Measurements from ENCODE around the gene ACAD9. TPM values are rescaled to one million over a fixed set of nuclear protein-coding genes. Genes with fewer than 3 reads are reported as not detected.

The ACAD9 gene
- total and polyA plus RNA-seq, 10 of the 15 experiments (the other 5 are each of a cell fraction or from before 2014, with no cell fraction given), result 12.7 to 63.1 (median 43.7) TPM

DNA sequence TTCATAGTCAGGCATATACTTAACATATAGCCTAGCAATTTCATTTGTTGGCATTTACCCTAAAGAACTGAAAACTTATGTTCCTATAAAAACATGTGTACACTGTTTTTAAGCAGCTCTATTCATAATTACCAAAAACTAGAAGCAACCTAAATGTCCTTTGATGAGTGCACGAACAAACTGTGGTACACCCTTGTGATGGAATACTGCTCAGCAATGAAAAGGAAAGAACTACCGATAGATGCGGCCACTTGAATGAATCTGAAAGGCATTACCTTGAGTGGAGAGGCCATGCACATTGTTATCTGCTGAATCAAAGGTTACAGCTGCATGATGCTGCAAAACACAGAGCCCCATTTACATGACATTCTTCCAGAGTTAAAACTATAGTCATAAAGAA is 69.7 kb downstream of the ACAD9 start:
- intact Hi-C loops (cut with micrococcal nuclease; ENCODE audit: unreplicated experiment), result no loop called here
- DNase-seq (ENCODE audit: low read depth, low spot score) (no peak), ATAC-seq (no peak), FAIRE-seq (no peak)
- H3K9ac ChIP-seq (ENCODE audit: control insufficient read depth, insufficient read depth, low read length), result no peak overlapping the region
- no peak overlapping the region for H3K27ac ChIP-seq (ENCODE audit: control insufficient read depth, insufficient read depth)
- H3K4me2 ChIP-seq (ENCODE audit: control insufficient read depth, insufficient read depth), result no peak overlapping the region
- no TSS peak for BruUV-seq (replicated peaks)
- TF ChIP-seq, protein P1, sequence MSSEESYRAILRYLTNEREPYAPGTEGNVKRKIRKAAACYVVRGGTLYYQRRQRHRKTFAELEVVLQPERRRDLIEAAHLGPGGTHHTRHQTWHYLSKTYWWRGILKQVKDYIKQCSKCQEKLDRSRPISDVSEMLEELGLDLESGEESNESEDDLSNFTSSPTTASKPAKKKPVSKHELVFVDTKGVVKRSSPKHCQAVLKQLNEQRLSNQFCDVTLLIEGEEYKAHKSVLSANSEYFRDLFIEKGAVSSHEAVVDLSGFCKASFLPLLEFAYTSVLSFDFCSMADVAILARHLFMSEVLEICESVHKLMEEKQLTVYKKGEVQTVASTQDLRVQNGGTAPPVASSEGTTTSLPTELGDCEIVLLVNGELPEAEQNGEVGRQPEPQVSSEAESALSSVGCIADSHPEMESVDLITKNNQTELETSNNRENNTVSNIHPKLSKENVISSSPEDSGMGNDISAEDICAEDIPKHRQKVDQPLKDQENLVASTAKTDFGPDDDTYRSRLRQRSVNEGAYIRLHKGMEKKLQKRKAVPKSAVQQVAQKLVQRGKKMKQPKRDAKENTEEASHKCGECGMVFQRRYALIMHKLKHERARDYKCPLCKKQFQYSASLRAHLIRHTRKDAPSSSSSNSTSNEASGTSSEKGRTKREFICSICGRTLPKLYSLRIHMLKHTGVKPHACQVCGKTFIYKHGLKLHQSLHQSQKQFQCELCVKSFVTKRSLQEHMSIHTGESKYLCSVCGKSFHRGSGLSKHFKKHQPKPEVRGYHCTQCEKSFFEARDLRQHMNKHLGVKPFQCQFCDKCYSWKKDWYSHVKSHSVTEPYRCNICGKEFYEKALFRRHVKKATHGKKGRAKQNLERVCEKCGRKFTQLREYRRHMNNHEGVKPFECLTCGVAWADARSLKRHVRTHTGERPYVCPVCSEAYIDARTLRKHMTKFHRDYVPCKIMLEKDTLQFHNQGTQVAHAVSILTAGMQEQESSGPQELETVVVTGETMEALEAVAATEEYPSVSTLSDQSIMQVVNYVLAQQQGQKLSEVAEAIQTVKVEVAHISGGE (CRISPR knock-in tag; IDR thresholded peaks at IDR 0.05), result no peak
- TF ChIP-seq NFIC (IDR thresholded peaks at IDR 0.05; ENCODE audit: low read depth, low read length), result no peak
- no peak for TF ChIP-seq RAD51 (IDR thresholded peaks at IDR 0.05)
- no peak for TF ChIP-seq LARP7 (IDR thresholded peaks at IDR 0.05)
- TF ChIP-seq SRF (IDR thresholded peaks at IDR 0.05; ENCODE audit: low read depth in 2 of 2, low read length in 2 of 2), result no peak
- TF ChIP-seq, protein P2, sequence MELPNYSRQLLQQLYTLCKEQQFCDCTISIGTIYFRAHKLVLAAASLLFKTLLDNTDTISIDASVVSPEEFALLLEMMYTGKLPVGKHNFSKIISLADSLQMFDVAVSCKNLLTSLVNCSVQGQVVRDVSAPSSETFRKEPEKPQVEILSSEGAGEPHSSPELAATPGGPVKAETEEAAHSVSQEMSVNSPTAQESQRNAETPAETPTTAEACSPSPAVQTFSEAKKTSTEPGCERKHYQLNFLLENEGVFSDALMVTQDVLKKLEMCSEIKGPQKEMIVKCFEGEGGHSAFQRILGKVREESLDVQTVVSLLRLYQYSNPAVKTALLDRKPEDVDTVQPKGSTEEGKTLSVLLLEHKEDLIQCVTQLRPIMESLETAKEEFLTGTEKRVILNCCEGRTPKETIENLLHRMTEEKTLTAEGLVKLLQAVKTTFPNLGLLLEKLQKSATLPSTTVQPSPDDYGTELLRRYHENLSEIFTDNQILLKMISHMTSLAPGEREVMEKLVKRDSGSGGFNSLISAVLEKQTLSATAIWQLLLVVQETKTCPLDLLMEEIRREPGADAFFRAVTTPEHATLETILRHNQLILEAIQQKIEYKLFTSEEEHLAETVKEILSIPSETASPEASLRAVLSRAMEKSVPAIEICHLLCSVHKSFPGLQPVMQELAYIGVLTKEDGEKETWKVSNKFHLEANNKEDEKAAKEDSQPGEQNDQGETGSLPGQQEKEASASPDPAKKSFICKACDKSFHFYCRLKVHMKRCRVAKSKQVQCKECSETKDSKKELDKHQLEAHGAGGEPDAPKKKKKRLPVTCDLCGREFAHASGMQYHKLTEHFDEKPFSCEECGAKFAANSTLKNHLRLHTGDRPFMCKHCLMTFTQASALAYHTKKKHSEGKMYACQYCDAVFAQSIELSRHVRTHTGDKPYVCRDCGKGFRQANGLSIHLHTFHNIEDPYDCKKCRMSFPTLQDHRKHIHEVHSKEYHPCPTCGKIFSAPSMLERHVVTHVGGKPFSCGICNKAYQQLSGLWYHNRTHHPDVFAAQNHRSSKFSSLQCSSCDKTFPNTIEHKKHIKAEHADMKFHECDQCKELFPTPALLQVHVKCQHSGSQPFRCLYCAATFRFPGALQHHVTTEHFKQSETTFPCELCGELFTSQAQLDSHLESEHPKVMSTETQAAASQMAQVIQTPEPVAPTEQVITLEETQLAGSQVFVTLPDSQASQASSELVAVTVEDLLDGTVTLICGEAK (IDR thresholded peaks at IDR 0.05; ENCODE audit: borderline replicate concordance), result no peak
- TF ChIP-seq CBX3 (IDR thresholded peaks at IDR 0.05; ENCODE audit: borderline replicate concordance, low read depth), result no peak
- no peak for TF ChIP-seq GATAD2B (conservative IDR thresholded peaks at IDR 0.05; ENCODE audit: low read depth)
- TF ChIP-seq ZNF207 (IDR thresholded peaks at IDR 0.05; ENCODE audit: borderline replicate concordance), result no peak
- no peak for TF ChIP-seq RBBP5 (conservative IDR thresholded peaks at IDR 0.05)
- no peak for TF ChIP-seq STAT3 (IDR thresholded peaks at IDR 0.05; ENCODE audit: low read depth, low read length)
- no peak for TF ChIP-seq ZSCAN29 (IDR thresholded peaks at IDR 0.05)
- TF ChIP-seq, protein P3, sequence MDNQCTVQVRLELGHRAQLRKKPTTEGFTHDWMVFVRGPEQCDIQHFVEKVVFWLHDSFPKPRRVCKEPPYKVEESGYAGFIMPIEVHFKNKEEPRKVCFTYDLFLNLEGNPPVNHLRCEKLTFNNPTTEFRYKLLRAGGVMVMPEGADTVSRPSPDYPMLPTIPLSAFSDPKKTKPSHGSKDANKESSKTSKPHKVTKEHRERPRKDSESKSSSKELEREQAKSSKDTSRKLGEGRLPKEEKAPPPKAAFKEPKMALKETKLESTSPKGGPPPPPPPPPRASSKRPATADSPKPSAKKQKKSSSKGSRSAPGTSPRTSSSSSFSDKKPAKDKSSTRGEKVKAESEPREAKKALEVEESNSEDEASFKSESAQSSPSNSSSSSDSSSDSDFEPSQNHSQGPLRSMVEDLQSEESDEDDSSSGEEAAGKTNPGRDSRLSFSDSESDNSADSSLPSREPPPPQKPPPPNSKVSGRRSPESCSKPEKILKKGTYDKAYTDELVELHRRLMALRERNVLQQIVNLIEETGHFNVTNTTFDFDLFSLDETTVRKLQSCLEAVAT (IDR thresholded peaks at IDR 0.05), result no peak
- TF ChIP-seq, protein P4, sequence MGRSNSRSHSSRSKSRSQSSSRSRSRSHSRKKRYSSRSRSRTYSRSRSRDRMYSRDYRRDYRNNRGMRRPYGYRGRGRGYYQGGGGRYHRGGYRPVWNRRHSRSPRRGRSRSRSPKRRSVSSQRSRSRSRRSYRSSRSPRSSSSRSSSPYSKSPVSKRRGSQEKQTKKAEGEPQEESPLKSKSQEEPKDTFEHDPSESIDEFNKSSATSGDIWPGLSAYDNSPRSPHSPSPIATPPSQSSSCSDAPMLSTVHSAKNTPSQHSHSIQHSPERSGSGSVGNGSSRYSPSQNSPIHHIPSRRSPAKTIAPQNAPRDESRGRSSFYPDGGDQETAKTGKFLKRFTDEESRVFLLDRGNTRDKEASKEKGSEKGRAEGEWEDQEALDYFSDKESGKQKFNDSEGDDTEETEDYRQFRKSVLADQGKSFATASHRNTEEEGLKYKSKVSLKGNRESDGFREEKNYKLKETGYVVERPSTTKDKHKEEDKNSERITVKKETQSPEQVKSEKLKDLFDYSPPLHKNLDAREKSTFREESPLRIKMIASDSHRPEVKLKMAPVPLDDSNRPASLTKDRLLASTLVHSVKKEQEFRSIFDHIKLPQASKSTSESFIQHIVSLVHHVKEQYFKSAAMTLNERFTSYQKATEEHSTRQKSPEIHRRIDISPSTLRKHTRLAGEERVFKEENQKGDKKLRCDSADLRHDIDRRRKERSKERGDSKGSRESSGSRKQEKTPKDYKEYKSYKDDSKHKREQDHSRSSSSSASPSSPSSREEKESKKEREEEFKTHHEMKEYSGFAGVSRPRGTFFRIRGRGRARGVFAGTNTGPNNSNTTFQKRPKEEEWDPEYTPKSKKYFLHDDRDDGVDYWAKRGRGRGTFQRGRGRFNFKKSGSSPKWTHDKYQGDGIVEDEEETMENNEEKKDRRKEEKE (IDR thresholded peaks at IDR 0.05), result no peak
- no peaks in the 10 kb centered on the region for H3K9me3 ChIP-seq (replicated peaks; ENCODE audit: control insufficient read depth, insufficient read depth, low read length)
- no peak overlapping the region for H2AFZ ChIP-seq (ENCODE audit: control insufficient read depth, low read depth, low read length)
- H3K27me3 ChIP-seq (replicated peaks in 1 of 2; ENCODE audit: control insufficient read depth in 2 of 2, insufficient read depth in 2 of 2, low read length in 1 of 2), result no peaks in the 10 kb centered on the region; a peak in 1 of 4 replicates
- no peaks in the 10 kb centered on the region for H3K79me2 ChIP-seq (ENCODE audit: control insufficient read depth, insufficient read depth, low read length)
- H3K4me1 ChIP-seq (ENCODE audit: control insufficient read depth, insufficient read depth, low read length), result no peaks in the 10 kb centered on the region
- in situ Hi-C loops (cut with MboI), result no loop called here
- 88% methylated on average over 3 of the region's 3 CpGs for WGBS (ENCODE audit: insufficient coverage, insufficient replicate concordance, low lambda C conversion rate, missing lambda C conversion rate)
- ChIA-PET POLR2A (interaction anchor here (0.6 kb wide), 1 partner anchor 50 kb away, joined by 3 read pairs; no protein-coding TSS in a partner anchor), SMC1A (ENCODE audit: uncharacterized antibody, unreplicated experiment) (no interaction called here), RAD21 (ENCODE audit: unreplicated experiment) (no interaction called here), CTCF (no interaction called here)
- H3K36me3 ChIP-seq (ENCODE audit: control insufficient read depth in 2 of 2, insufficient read depth in 2 of 2, low read length in 1 of 2), result no peaks in the 10 kb centered on the region
- H3K4me3 ChIP-seq, result no peak overlapping the region
- H4K20me1 ChIP-seq (ENCODE audit: control insufficient read depth, insufficient read depth), result no peaks in the 10 kb centered on the region

Data from GM12878 (cell line).